WTC11 (cell line): Measurements from ENCODE around the gene FOXL1. TPM values are rescaled to one million over a fixed set of nuclear protein-coding genes. Genes with fewer than 3 reads are reported as not detected.

ENCODE experiments used
- ATAC-seq: fragments of 200-7000 bp; cut with Tn5 transposase; 2 replicates; pipeline ENCODE4 v1.10.0; 2021; ENCODE audit warnings: mild to moderate bottlenecking, moderate library complexity
- CTCF ChIA-PET: fragments of 300-600 bp; sonication (Branson Sonifier 250); formaldehyde crosslinking; loops from one replicate; lab custom pipeline; 2021; ENCODE audit warnings: antibody characterized with exemption; lab: Charles Lee
- POLR2A ChIA-PET: fragments of 350-600 bp; sonication (Branson Sonifier 250); formaldehyde crosslinking; loops from one replicate; lab custom pipeline; 2021; ENCODE audit warnings: antibody characterized with exemption; lab: Charles Lee
- DNase-seq: peaks from one replicate; pipeline ENCODE4 v3.0.0; 2021; ENCODE audit warnings: low spot score
- H3K27ac Mint-ChIP-seq: 2 replicates; pipeline ENCODE4 v1.8.0; 2021; ENCODE audit warnings: mixed read lengths
- H3K27me3 Mint-ChIP-seq: 2 replicates; pipeline ENCODE4 v1.8.0; 2021; ENCODE audit warnings: low read depth, mild to moderate bottlenecking, moderate library complexity, mixed read lengths
- H3K36me3 Mint-ChIP-seq: 2 replicates; pipeline ENCODE4 v1.8.0; 2021; ENCODE audit warnings: mixed read lengths
- H3K4me1 Mint-ChIP-seq: 2 replicates; pipeline ENCODE4 v1.8.0; 2022; ENCODE audit warnings: mixed read lengths
- H3K4me3 Mint-ChIP-seq: 2 replicates; pipeline ENCODE4 v1.8.0; 2021; ENCODE audit warnings: mild to moderate bottlenecking, moderate library complexity, mixed read lengths
- H3K9me3 Mint-ChIP-seq: 2 replicates; pipeline ENCODE4 v1.8.0; 2021; ENCODE audit warnings: mixed read lengths
- CBFB ChIP-seq: sonication (generic); formaldehyde crosslinking; IDR thresholded peaks from 2 replicates; pipeline ENCODE4 v1.8.1; 2022; ENCODE audit warnings: mild to moderate bottlenecking, low read depth, missing genetic modification reagents
- CREM ChIP-seq: sonication (generic); formaldehyde crosslinking; IDR thresholded peaks from 2 replicates; pipeline ENCODE4 v1.8.1; 2022; ENCODE audit warnings: mild to moderate bottlenecking, missing genetic modification reagents, moderate library complexity
- FOXK1 ChIP-seq: sonication (generic); formaldehyde crosslinking; IDR thresholded peaks from 2 replicates; pipeline ENCODE4 v1.8.0; 2022; ENCODE audit warnings: mild to moderate bottlenecking, moderate library complexity, missing genetic modification reagents
- GABPB1 ChIP-seq: sonication (generic); formaldehyde crosslinking; IDR thresholded peaks from 2 replicates; pipeline ENCODE4 v1.8.1; 2023; ENCODE audit warnings: mild to moderate bottlenecking, missing genetic modification reagents
- JAZF1 ChIP-seq: fragments of 250-450 bp; sonication (Bioruptor Pico); IDR thresholded peaks from 2 replicates; pipeline ENCODE4 v1.9.0; 2021; ENCODE audit warnings: moderate library complexity, mild to moderate bottlenecking, inconsistent platforms
- NFATC4 ChIP-seq: fragments of 250-450 bp; sonication (Bioruptor Pico); IDR thresholded peaks from 2 replicates; pipeline ENCODE4 v1.9.0; 2021; ENCODE audit warnings: mild to moderate bottlenecking
- NR3C1 ChIP-seq: sonication (generic); formaldehyde crosslinking; conservative IDR thresholded peaks from 2 replicates; pipeline ENCODE4 v1.8.1; 2023; ENCODE audit warnings: low read depth, mild to moderate bottlenecking, missing genetic modification reagents
- OVOL2 ChIP-seq: fragments of 250-450 bp; sonication (Bioruptor Pico); IDR thresholded peaks from 2 replicates; pipeline ENCODE4 v1.9.0; 2021; ENCODE audit warnings: mild to moderate bottlenecking, borderline replicate concordance
- PRRX2 ChIP-seq: fragments of 250-450 bp; sonication (Bioruptor Pico); IDR thresholded peaks from 2 replicates; pipeline ENCODE4 v1.8.0; 2021; ENCODE audit warnings: mild to moderate bottlenecking
- RELA ChIP-seq: sonication (generic); formaldehyde crosslinking; IDR thresholded peaks from 2 replicates; pipeline ENCODE4 v1.8.1; 2022; ENCODE audit warnings: missing genetic modification reagents, mild to moderate bottlenecking, borderline replicate concordance
- RORB ChIP-seq: fragments of 250-450 bp; sonication (Bioruptor Pico); IDR thresholded peaks from 2 replicates; pipeline ENCODE4 v1.9.0; 2021; ENCODE audit warnings: mild to moderate bottlenecking
- SMAD3 ChIP-seq: sonication (generic); formaldehyde crosslinking; IDR thresholded peaks from 2 replicates; pipeline ENCODE4 v1.8.0; 2022; ENCODE audit warnings: missing genetic modification reagents, mild to moderate bottlenecking, borderline replicate concordance
- SP1 ChIP-seq: sonication (generic); formaldehyde crosslinking; conservative IDR thresholded peaks from 2 replicates; pipeline ENCODE4 v1.8.1; 2022; ENCODE audit warnings: missing genetic modification reagents
- ZNF423 ChIP-seq: fragments of 250-450 bp; sonication (Bioruptor Pico); IDR thresholded peaks from 2 replicates; pipeline ENCODE4 v2.1.2; 2022; ENCODE audit warnings: mild to moderate bottlenecking, moderate library complexity
- total RNA-seq: library from RNA; stranded (reverse); gene quantifications from 3 replicates; pipeline ENCODE4 v1.2.3, GENCODE V29; 2021
- TF ChIP-seq, protein P1 (sequence below): fragments of 250-450 bp; sonication (Bioruptor Pico); IDR thresholded peaks from 2 replicates; pipeline ENCODE4 v1.8.0; 2021; ENCODE audit warnings: mild to moderate bottlenecking
- TF ChIP-seq, protein P2 (sequence below): sonication (generic); formaldehyde crosslinking; IDR thresholded peaks from 2 replicates; pipeline ENCODE4 v1.8.0; 2022; ENCODE audit warnings: mild to moderate bottlenecking, missing genetic modification reagents
- TF ChIP-seq, protein P3 (sequence below): fragments of 250-450 bp; sonication (Bioruptor Pico); IDR thresholded peaks from 2 replicates; pipeline ENCODE4 v1.9.0; 2021; ENCODE audit warnings: mild to moderate bottlenecking
- TF ChIP-seq, protein P4 (sequence below): sonication (generic); formaldehyde crosslinking; IDR thresholded peaks from 2 replicates; pipeline ENCODE4 v1.8.1; 2022; ENCODE audit warnings: low read depth, missing genetic modification reagents, borderline replicate concordance
- TF ChIP-seq, protein P5 (sequence below): fragments of 250-450 bp; sonication (Bioruptor Pico); IDR thresholded peaks from 2 replicates; pipeline ENCODE4 v1.9.0; 2021; ENCODE audit warnings: moderate library complexity, mild to moderate bottlenecking, inconsistent platforms, borderline replicate concordance

FOXL1 gene
- total RNA-seq, 1 experiment from 2014 or later, result 0.33 TPM

DNA sequence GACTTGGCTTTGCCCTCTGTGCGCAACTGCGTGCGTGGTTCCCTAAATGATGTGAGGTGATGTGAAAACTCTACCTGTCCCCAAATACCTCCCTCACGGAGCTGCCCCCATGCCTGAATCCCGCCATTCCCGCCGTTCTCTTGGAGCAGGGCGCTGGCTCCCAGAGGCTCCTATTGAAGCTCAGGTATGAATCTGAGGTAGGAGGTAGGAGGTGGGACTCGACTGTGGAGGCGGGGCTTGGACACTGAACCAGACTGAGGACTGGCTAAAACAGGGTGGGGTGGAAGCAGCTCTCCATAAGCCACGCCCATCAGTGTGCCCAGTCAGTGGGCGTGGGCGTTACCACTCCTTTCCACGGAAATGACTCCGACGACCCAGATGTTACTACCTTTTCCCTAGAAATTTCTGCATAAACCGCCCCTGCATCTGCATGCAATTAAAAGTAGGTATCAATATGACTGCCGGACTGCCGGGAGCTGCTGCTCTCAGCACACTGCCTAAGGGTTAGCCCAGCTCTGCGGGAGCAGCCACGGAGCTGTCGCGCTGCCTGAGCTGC is 41.0 kb downstream of the FOXL1 start (continued):
- TF ChIP-seq SMAD3, result no peak
- TF ChIP-seq, all 79 proteins: peak for 0

DNA sequence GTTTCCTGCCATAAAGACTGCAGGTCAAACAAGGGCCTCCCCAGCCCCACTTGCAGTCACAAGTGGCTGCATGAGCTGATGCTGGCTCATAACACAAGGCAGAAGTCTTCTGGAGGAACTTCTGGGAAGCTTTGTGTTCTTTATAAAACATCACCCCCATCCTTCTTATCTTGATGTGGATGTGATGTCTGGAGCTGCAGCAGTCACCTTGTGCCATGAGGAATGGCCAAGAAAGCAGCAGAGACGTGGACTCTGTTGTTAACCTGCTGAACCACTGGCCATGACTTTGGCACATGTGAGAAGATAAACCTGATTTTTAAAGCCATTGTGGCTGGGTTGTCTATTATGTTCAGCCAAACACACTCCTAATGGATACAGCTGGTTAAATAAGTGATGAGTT is 41.8 kb downstream of the FOXL1 start:
- ATAC-seq (no peak), DNase-seq (no peak)
- H3K4me1 Mint-ChIP-seq, result peaks cover 13% of the 10 kb centered on the region
- no peaks in the 10 kb centered on the region for H3K36me3 Mint-ChIP-seq
- no peak overlapping the region for H3K4me3 Mint-ChIP-seq
- H3K27me3 Mint-ChIP-seq, result no peaks in the 10 kb centered on the region
- ChIA-PET CTCF (interaction anchor here (0.9 kb wide), 1 partner anchor 254 kb away, joined by 3 read pairs; no protein-coding TSS in a partner anchor), POLR2A (no interaction called here)
- no peak overlapping the region for H3K27ac Mint-ChIP-seq
- H3K9me3 Mint-ChIP-seq, result no peaks in the 10 kb centered on the region
- TF ChIP-seq SP1 (CRISPR knock-in tag) (no peak), ZNF423 (CRISPR knock-in tag) (no peak), GABPB1 (CRISPR knock-in tag) (no peak), PRRX2 (CRISPR knock-in tag) (no peak), CBFB (CRISPR knock-in tag) (no peak), OVOL2 (no peak), NR3C1 (CRISPR knock-in tag) (no peak), FOXK1 (CRISPR knock-in tag) (no peak)
- TF ChIP-seq, protein P1, sequence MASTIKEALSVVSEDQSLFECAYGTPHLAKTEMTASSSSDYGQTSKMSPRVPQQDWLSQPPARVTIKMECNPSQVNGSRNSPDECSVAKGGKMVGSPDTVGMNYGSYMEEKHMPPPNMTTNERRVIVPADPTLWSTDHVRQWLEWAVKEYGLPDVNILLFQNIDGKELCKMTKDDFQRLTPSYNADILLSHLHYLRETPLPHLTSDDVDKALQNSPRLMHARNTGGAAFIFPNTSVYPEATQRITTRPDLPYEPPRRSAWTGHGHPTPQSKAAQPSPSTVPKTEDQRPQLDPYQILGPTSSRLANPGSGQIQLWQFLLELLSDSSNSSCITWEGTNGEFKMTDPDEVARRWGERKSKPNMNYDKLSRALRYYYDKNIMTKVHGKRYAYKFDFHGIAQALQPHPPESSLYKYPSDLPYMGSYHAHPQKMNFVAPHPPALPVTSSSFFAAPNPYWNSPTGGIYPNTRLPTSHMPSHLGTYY (CRISPR knock-in tag), result no peak
- TF ChIP-seq, protein P2, sequence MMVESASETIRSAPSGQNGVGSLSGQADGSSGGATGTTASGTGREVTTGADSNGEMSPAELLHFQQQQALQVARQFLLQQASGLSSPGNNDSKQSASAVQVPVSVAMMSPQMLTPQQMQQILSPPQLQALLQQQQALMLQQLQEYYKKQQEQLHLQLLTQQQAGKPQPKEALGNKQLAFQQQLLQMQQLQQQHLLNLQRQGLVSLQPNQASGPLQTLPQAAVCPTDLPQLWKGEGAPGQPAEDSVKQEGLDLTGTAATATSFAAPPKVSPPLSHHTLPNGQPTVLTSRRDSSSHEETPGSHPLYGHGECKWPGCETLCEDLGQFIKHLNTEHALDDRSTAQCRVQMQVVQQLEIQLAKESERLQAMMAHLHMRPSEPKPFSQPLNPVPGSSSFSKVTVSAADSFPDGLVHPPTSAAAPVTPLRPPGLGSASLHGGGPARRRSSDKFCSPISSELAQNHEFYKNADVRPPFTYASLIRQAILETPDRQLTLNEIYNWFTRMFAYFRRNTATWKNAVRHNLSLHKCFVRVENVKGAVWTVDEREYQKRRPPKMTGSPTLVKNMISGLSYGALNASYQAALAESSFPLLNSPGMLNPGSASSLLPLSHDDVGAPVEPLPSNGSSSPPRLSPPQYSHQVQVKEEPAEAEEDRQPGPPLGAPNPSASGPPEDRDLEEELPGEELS (CRISPR knock-in tag), result no peak

DNA sequence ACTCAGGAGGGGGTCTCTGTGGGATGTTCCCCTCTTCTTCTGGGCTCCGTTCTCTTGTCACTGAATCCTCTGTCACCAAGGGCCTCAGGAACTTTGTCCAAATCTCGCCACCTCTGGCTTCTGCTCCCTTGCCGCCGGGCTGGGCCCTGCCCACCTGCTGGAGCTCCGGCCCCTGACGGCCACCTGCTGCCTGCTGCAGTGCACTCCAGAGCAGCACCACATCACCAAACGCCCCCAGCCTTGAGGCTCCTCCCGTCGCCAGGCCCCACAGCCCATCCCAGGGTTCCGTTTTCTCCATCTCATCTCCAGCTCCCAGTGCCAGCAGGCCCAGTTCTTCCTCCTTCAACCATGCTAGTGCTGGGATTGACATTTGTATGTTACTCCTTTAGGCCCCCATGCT is 43.6 kb downstream of the FOXL1 start:
- Mint-ChIP-seq H3K4me3 (no peak overlapping the region), H3K36me3 (no peaks in the 10 kb centered on the region), H3K9me3 (0 out of 2 replicates have a peak, but pooled peaks cover 2% of the 10 kb centered on the region), H3K27me3 (no peaks in the 10 kb centered on the region), H3K4me1 (peaks cover 8% of the 10 kb centered on the region), H3K27ac (no peak overlapping the region)
- TF ChIP-seq, protein P3, sequence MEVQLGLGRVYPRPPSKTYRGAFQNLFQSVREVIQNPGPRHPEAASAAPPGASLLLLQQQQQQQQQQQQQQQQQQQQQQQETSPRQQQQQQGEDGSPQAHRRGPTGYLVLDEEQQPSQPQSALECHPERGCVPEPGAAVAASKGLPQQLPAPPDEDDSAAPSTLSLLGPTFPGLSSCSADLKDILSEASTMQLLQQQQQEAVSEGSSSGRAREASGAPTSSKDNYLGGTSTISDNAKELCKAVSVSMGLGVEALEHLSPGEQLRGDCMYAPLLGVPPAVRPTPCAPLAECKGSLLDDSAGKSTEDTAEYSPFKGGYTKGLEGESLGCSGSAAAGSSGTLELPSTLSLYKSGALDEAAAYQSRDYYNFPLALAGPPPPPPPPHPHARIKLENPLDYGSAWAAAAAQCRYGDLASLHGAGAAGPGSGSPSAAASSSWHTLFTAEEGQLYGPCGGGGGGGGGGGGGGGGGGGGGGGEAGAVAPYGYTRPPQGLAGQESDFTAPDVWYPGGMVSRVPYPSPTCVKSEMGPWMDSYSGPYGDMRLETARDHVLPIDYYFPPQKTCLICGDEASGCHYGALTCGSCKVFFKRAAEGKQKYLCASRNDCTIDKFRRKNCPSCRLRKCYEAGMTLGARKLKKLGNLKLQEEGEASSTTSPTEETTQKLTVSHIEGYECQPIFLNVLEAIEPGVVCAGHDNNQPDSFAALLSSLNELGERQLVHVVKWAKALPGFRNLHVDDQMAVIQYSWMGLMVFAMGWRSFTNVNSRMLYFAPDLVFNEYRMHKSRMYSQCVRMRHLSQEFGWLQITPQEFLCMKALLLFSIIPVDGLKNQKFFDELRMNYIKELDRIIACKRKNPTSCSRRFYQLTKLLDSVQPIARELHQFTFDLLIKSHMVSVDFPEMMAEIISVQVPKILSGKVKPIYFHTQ (CRISPR knock-in tag), result no peak
- no peak for TF ChIP-seq JAZF1
- TF ChIP-seq, protein P4, sequence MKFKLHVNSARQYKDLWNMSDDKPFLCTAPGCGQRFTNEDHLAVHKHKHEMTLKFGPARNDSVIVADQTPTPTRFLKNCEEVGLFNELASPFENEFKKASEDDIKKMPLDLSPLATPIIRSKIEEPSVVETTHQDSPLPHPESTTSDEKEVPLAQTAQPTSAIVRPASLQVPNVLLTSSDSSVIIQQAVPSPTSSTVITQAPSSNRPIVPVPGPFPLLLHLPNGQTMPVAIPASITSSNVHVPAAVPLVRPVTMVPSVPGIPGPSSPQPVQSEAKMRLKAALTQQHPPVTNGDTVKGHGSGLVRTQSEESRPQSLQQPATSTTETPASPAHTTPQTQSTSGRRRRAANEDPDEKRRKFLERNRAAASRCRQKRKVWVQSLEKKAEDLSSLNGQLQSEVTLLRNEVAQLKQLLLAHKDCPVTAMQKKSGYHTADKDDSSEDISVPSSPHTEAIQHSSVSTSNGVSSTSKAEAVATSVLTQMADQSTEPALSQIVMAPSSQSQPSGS (CRISPR knock-in tag), result no peak
- no peak for TF ChIP-seq RORB (CRISPR knock-in tag)
- TF ChIP-seq, protein P5, sequence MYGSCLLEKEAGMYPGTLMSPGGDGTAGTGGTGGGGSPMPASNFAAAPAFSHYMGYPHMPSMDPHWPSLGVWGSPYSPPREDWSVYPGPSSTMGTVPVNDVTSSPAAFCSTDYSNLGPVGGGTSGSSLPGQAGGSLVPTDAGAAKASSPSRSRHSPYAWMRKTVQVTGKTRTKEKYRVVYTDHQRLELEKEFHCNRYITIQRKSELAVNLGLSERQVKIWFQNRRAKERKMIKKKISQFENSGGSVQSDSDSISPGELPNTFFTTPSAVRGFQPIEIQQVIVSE (CRISPR knock-in tag), result no peak
- TF ChIP-seq CREM (CRISPR knock-in tag), result no peak
- no peak for TF ChIP-seq NFATC4 (CRISPR knock-in tag)
- TF ChIP-seq RELA (CRISPR knock-in tag), result no peak
- CTCF ChIA-PET, result no interaction called here
- DNase-seq (no peak), ATAC-seq (no peak)
- POLR2A ChIA-PET, result no interaction called here
